Thyroid gland (tissue), 4 donors: ENCODE data around the gene ARL4D. TPM values are rescaled to one million over a fixed set of nuclear protein-coding genes. Genes with fewer than 3 reads are reported as not detected.

Experiments
- DNase-seq, 2 donors: peaks; one replicate each; pipeline ENCODE4 v3.0.0-alpha.2; 2019
- H3K27ac ChIP-seq, 3 donors: fragments of 200-600 bp; sonication (generic); 1 replicate in 2 of 3; 2 replicates in 1 of 3; pipeline ENCODE4 v1.5.1; 2016 to 2019; ENCODE audit warnings: mild to moderate bottlenecking in 1 of 3, moderate library complexity in 1 of 3
- H3K27me3 ChIP-seq: fragments of 200-600 bp; sonication (generic); one replicate; pipeline ENCODE4 v1.5.1; 2019
- H3K36me3 ChIP-seq, 2 donors: fragments of 200-600 bp; sonication (generic); one replicate each; pipeline ENCODE4 v1.5.1; 2016 to 2019
- H3K4me1 ChIP-seq, 2 donors: fragments of 200-600 bp; sonication (generic); one replicate each; pipeline ENCODE4 v1.5.1; 2017 to 2019
- H3K4me3 ChIP-seq, 3 donors: fragments of 200-600 bp; sonication (generic); replicated peaks in 1 of 3; 1 replicate in 2 of 3; 2 replicates in 1 of 3; pipeline ENCODE4 v1.5.1; 2016; ENCODE audit warnings: mild to moderate bottlenecking in 1 of 3
- H3K9me3 ChIP-seq: fragments of 200-600 bp; sonication (generic); one replicate; pipeline ENCODE4 v1.5.1; 2017
- CTCF ChIP-seq, 6 experiments: fragments of 200-600 bp in 3 of 6; fragments of 450-650 bp in 3 of 6; sonication (generic) in 3 of 6; IDR thresholded peaks; one replicate each; pipeline ENCODE4 v1.5.1; 2016 to 2019; ENCODE audit warnings: antibody characterized with exemption in 6 of 6, mild to moderate bottlenecking in 2 of 6, inconsistent platforms in 1 of 6, moderate library complexity in 1 of 6
- POLR2A ChIP-seq, 2 donors: fragments of 450-650 bp; IDR thresholded peaks; one replicate each; pipeline ENCODE4 v1.6.1; 2017; ENCODE audit warnings: antibody characterized with exemption in 2 of 2, mild to moderate bottlenecking in 2 of 2, moderate library complexity in 1 of 2
- WGBS, 2 donors: methylation state at CpG; one replicate each; pipeline ENCODE4 v1.1.5; 2017; 5-methylcytosine and 5-hydroxymethylcytosine counted together
- intact Hi-C: fragments of 100-400 bp; cut with DNase I; formaldehyde crosslinking; loops from one replicate; pipeline ENCODE4 v1.15.1; 2023
- total RNA-seq, 4 donors: library from RNA; depleted of rRNA; stranded (reverse); fragments of >200 nt; gene quantifications; one replicate each; pipeline ENCODE4 v1.2.3, GENCODE V29; 2016

ARL4D gene
- total RNA-seq, 4 donors from 2014 or later, result 32.8 to 57.4 (median 48.9) TPM

- 86 to 90% methylated on average over 4 to 5 of the region's 5 CpGs for WGBS, 2 donors
- peak in 1 of 2 donors; percentile 13 for TF ChIP-seq POLR2A (IDR thresholded peaks at IDR 0.05)
- no peak for TF ChIP-seq CTCF (IDR thresholded peaks at IDR 0.05)
- Histone ChIP-seq H3K36me3 (peaks cover 4 to 10% of the 10 kb centered on the region in 2 donors), H3K27ac (peak overlapping the region; percentile 79 to 98 (median 95)), H3K9me3 (no peaks in the 10 kb centered on the region), H3K4me3 (no peak overlapping the region), H3K4me1 (peaks cover 49 to 54% of the 10 kb centered on the region in 2 donors), H3K27me3 (no peaks in the 10 kb centered on the region)
- DNase-seq, result peak; percentile 32 to 33
- intact Hi-C loops, result no loop called here
Observed at GRCh38 chr17:43403846-43404245, 5.1 kb downstream of the ARL4D start.

- Histone ChIP-seq H3K4me1 (peaks cover 67 to 69% of the 10 kb centered on the region in 2 donors), H3K9me3 (no peaks in the 10 kb centered on the region), H3K27ac (peak overlapping the region; percentile 86 to 95 (median 90)), H3K36me3 (no peaks in the 10 kb centered on the region), H3K27me3 (no peaks in the 10 kb centered on the region), H3K4me3 (no peak overlapping the region)
- TF ChIP-seq POLR2A (IDR thresholded peaks at IDR 0.05), result no peak
- no peak for TF ChIP-seq CTCF (IDR thresholded peaks at IDR 0.05)
- no peak for DNase-seq
- intact Hi-C loops, result no loop called here
Observed at GRCh38 chr17:43405861-43406260, 7.1 kb downstream of the ARL4D start.

- Histone ChIP-seq H3K27ac (peak overlapping the region; percentile 86 to 95 (median 90)), H3K4me1 (peaks cover 68 to 75% of the 10 kb centered on the region in 2 donors), H3K36me3 (no peaks in the 10 kb centered on the region), H3K27me3 (no peaks in the 10 kb centered on the region), H3K9me3 (no peaks in the 10 kb centered on the region), H3K4me3 (no peak overlapping the region)
- peak; percentile 76 to 77 for DNase-seq
- 43 to 55% methylated on average over 10 of the region's 10 CpGs for WGBS, 2 donors
- intact Hi-C loops, result no loop called here
- TF ChIP-seq CTCF (IDR thresholded peaks at IDR 0.05) (no peak), POLR2A (IDR thresholded peaks at IDR 0.05) (peak in 1 of 2 donors; percentile 42)
Observed at GRCh38 chr17:43406676-43407645, 8.2 kb downstream of the ARL4D start.

GRCh38 chr17:43409131-43409530, 10.3 kb downstream of the ARL4D start:
- intact Hi-C loops, result no loop called here
- Histone ChIP-seq H3K36me3 (no peaks in the 10 kb centered on the region), H3K4me1 (peaks cover 55 to 65% of the 10 kb centered on the region in 2 donors), H3K9me3 (no peaks in the 10 kb centered on the region), H3K27me3 (no peaks in the 10 kb centered on the region), H3K4me3 (no peak overlapping the region), H3K27ac (peak overlapping the region; percentile 86 to 90 (median 89))
- TF ChIP-seq POLR2A (IDR thresholded peaks at IDR 0.05), result no peak
- TF ChIP-seq CTCF (IDR thresholded peaks at IDR 0.05), result no peak
- DNase-seq, result no peak
- WGBS, 2 donors, result 80 to 87% methylated on average over 3 of the region's 3 CpGs
